ENCODE results near the gene MACROD1. TPM values are rescaled to one million over a fixed set of nuclear protein-coding genes. Genes with fewer than 3 reads are reported as not detected.

MACROD1 gene
- total RNA-seq, 1 donor from 2014 or later = 20.2 TPM

Other genes starting within 250 kb of the MACROD1 start
- 0.21 and 0.34 TPM in 2 replicates for gene RCOR2, start 248.9 kb downstream of the MACROD1 start, total RNA-seq
- gene NAA40, start 227.1 kb downstream of the MACROD1 start, total RNA-seq = 25.3 and 31.6 TPM in 2 replicates
- 289 and 291 TPM in 2 replicates for gene COX8A, start 191.5 kb downstream of the MACROD1 start, total RNA-seq
- 104 and 114 TPM in 2 replicates for gene OTUB1, start 179.7 kb downstream of the MACROD1 start, total RNA-seq
- gene FLRT1, start 130.2 kb downstream of the MACROD1 start, total RNA-seq = not detected in 2 replicates
- gene STIP1, start 20.1 kb upstream of the MACROD1 start, total RNA-seq = 493 and 495 TPM in 2 replicates
- gene FERMT3, start 40.6 kb upstream of the MACROD1 start, total RNA-seq = 201 and 211 TPM in 2 replicates
- gene TRPT1, start 60.1 kb upstream of the MACROD1 start, total RNA-seq = 30.3 and 35.5 TPM in 2 replicates
- 74.9 and 79.4 TPM in 2 replicates for gene NUDT22, start 60.2 kb upstream of the MACROD1 start, total RNA-seq
- 18.4 and 19.8 TPM in 2 replicates for gene DNAJC4, start 64.4 kb upstream of the MACROD1 start, total RNA-seq
- 55.5 and 60.2 TPM in 2 replicates for gene VEGFB, start 68.5 kb upstream of the MACROD1 start, total RNA-seq
- 32.6 and 34.3 TPM in 2 replicates for gene FKBP2, start 75.0 kb upstream of the MACROD1 start, total RNA-seq
- gene PPP1R14B, start 80.8 kb upstream of the MACROD1 start, total RNA-seq = 238 and 248 TPM in 2 replicates
- gene PLCB3, start 85.4 kb upstream of the MACROD1 start, total RNA-seq = 13.4 and 14.2 TPM in 2 replicates
- gene BAD, start 118.6 kb upstream of the MACROD1 start, total RNA-seq = 30.1 and 38.0 TPM in 2 replicates
- 35.3 and 41.8 TPM in 2 replicates for gene GPR137, start 119.7 kb upstream of the MACROD1 start, total RNA-seq
- gene KCNK4, start 125.2 kb upstream of the MACROD1 start, total RNA-seq = 0.16 and 0.29 TPM in 2 replicates
- gene CATSPERZ, start 134.2 kb upstream of the MACROD1 start, total RNA-seq = 0.47 TPM in 1 of 2 replicates, not detected in the other
- gene ESRRA, start 139.4 kb upstream of the MACROD1 start, total RNA-seq = 64.4 and 67.3 TPM in 2 replicates
- gene TRMT112, start 151.4 kb upstream of the MACROD1 start, total RNA-seq = 307 and 312 TPM in 2 replicates
- 89.0 and 100 TPM in 2 replicates for gene PRDX5, start 152.0 kb upstream of the MACROD1 start, total RNA-seq
- 133 and 137 TPM in 2 replicates for gene CCDC88B, start 174.1 kb upstream of the MACROD1 start, total RNA-seq
- 38.3 and 46.0 TPM in 2 replicates for gene RPS6KA4, start 193.0 kb upstream of the MACROD1 start, total RNA-seq

All from activated T-helper 1 cell treated with anti-CD3 and anti-CD28 coated beads, Interleukin-12 subunit alpha, Interleukin-12 subunit beta, Interleukin-2, Interleukin-4 antibody, amounts not matched to agents 30 ng/mL and 10 ng/mL and 1 ng/mL, durations not matched to agents 14 hours and 24 hours and 36 hours (primary cell).